ENCODE results near the gene UBD.

The UBD gene

GRCh38 chr6:29521006-29521680 lies 38.4 kb downstream of the UBD start:
- DNase-seq = no peak

GRCh38 chr6:29520232-29520631 lies 39.3 kb downstream of the UBD start:
- DNase-seq = no peak

- DNase-seq = no peak
Observed at GRCh38 chr6:29519291-29520010, 40.1 kb downstream of the UBD start.

GRCh38 chr6:29517728-29518440 lies 41.6 kb downstream of the UBD start:
- no peak for DNase-seq

GRCh38 chr6:29517245-29517644 lies 42.3 kb downstream of the UBD start:
- DNase-seq = no peak

- peak; percentile 14 for DNase-seq
Observed at GRCh38 chr6:29516108-29516507, 43.4 kb downstream of the UBD start.

- DNase-seq = no peak
Observed at GRCh38 chr6:29510746-29511300, 48.7 kb downstream of the UBD start.

GRCh38 chr6:29510202-29510601 lies 49.3 kb downstream of the UBD start:
- DNase-seq = no peak

- no peak for DNase-seq
Observed at GRCh38 chr6:29509711-29510110, 49.8 kb downstream of the UBD start.

GRCh38 chr6:29509239-29509638 lies 50.3 kb downstream of the UBD start:
- no peak for DNase-seq

GRCh38 chr6:29507319-29507718 lies 52.2 kb downstream of the UBD start:
- no peak for DNase-seq

- DNase-seq = no peak
Observed at GRCh38 chr6:29506446-29507067, 53.0 kb downstream of the UBD start.

GRCh38 chr6:29505808-29506207 lies 53.7 kb downstream of the UBD start:
- no peak for DNase-seq
